Mesendoderm (in vitro differentiated cells): ENCODE results near the gene BCL11A.

Source experiments
- DNase-seq: peaks from one replicate; pipeline ENCODE4 v3.0.0; 2013
- H2AK5ac ChIP-seq: 2 replicates; pipeline ENCODE4 v1.6.1; 2013; ENCODE audit warnings: low read length, inconsistent platforms
- H2BK120ac ChIP-seq: 2 replicates; pipeline ENCODE4 v1.6.1; 2013; ENCODE audit warnings: low read depth, mild to moderate bottlenecking, low read length, moderate library complexity, mixed read lengths
- H2BK15ac ChIP-seq: replicated peaks from 2 replicates; pipeline ENCODE4 v1.6.1; 2013; ENCODE audit warnings: low read depth, mild to moderate bottlenecking, moderate library complexity
- H2BK5ac ChIP-seq: 2 replicates; pipeline ENCODE4 v1.6.1; 2013; ENCODE audit warnings: low read length, inconsistent platforms
- H3K18ac ChIP-seq: 2 replicates; pipeline ENCODE4 v1.6.1; 2013; ENCODE audit warnings: mild to moderate bottlenecking, low read length, mixed read lengths
- H3K23ac ChIP-seq: one replicate; pipeline ENCODE4 v1.6.1; 2013; ENCODE audit warnings: low read length
- H3K27ac ChIP-seq: 2 replicates; pipeline ENCODE4 v1.5.1; 2013; ENCODE audit warnings: low read depth, mild to moderate bottlenecking, inconsistent platforms, low read length, moderate library complexity
- H3K27me3 ChIP-seq: 2 replicates; pipeline ENCODE4 v1.6.1; 2013; ENCODE audit warnings: low read length, control low read depth, mild to moderate bottlenecking, inconsistent platforms; ENCODE audit not compliant: insufficient read depth, poor library complexity
- H3K36me3 ChIP-seq: 2 replicates; pipeline ENCODE4 v1.6.1; 2013; ENCODE audit warnings: low read length, inconsistent platforms; ENCODE audit not compliant: control insufficient read depth, insufficient read depth
- H3K4ac ChIP-seq: one replicate; pipeline ENCODE4 v1.6.1; 2013; ENCODE audit warnings: low read depth, mild to moderate bottlenecking, low read length, moderate library complexity
- H3K4me1 ChIP-seq: 2 replicates; pipeline ENCODE4 v1.6.1; 2013; ENCODE audit warnings: low read depth, low read length, inconsistent platforms; ENCODE audit not compliant: control insufficient read depth
- H3K4me2 ChIP-seq: 2 replicates; pipeline ENCODE4 v1.6.1; 2013; ENCODE audit warnings: low read length
- H3K4me3 ChIP-seq: 2 replicates; pipeline ENCODE4 v1.5.1; 2013; ENCODE audit warnings: mild to moderate bottlenecking, low read length
- H3K56ac ChIP-seq: one replicate; pipeline ENCODE4 v1.6.1; 2013; ENCODE audit warnings: low read length
- H3K79me1 ChIP-seq: 2 replicates; pipeline ENCODE4 v1.6.1; 2013; ENCODE audit warnings: low read length, inconsistent platforms
- H3K79me2 ChIP-seq: 2 replicates; pipeline ENCODE4 v1.6.1; 2013; ENCODE audit warnings: mild to moderate bottlenecking, low read length; ENCODE audit not compliant: control insufficient read depth, insufficient read depth
- H3K9ac ChIP-seq: 2 replicates; pipeline ENCODE4 v1.6.1; 2013; ENCODE audit warnings: low read length, inconsistent platforms
- H4K5ac ChIP-seq: one replicate; pipeline ENCODE4 v1.6.1; 2013; ENCODE audit warnings: low read length
- H4K8ac ChIP-seq: one replicate; pipeline ENCODE4 v1.6.1; 2013; ENCODE audit warnings: low read depth, mild to moderate bottlenecking, control low read depth, low read length, moderate library complexity
- whole genome bisulfite sequencing: extraction: QIAGEN DNeasy Blood & Tissue Kit; methylation state at CpG from one replicate; pipeline ENCODE4 v1.1.7; 2013; ENCODE audit warnings: low lambda C conversion rate, missing lambda C conversion rate; ENCODE audit not compliant: insufficient coverage; ENCODE audit errors: extremely low coverage; 5-methylcytosine and 5-hydroxymethylcytosine counted together

The BCL11A gene

GRCh38 chr2:60505880-60506260 is 47.6 kb downstream of the BCL11A start:
- Histone ChIP-seq H3K9ac (no peak overlapping the region), H3K56ac (no peak overlapping the region), H3K4me2 (no peak overlapping the region), H3K23ac (no peak overlapping the region), H3K4me3 (no peak overlapping the region), H3K4me1 (peaks cover 9% of the 10 kb centered on the region), H3K79me1 (peaks cover 42% of the 10 kb centered on the region), H3K79me2 (peaks cover 75% of the 10 kb centered on the region), H4K8ac (no peak overlapping the region), H2BK120ac (no peak overlapping the region), H3K4ac (no peak overlapping the region), H3K36me3 (no peaks in the 10 kb centered on the region), H2BK15ac (no peak overlapping the region), H4K5ac (no peak overlapping the region), H3K27ac (no peak overlapping the region), H2AK5ac (no peak overlapping the region), H2BK5ac (no peak overlapping the region), H3K18ac (no peak overlapping the region), H3K27me3 (no peaks in the 10 kb centered on the region)
- no CpG with 5 or more reads among the region's 4 CpGs for WGBS
- DNase-seq, result no peak

GRCh38 chr2:60505240-60505879 is 48.1 kb downstream of the BCL11A start:
- Histone ChIP-seq H3K9ac (no peak overlapping the region), H3K4me1 (peaks cover 9% of the 10 kb centered on the region), H3K27ac (no peak overlapping the region), H2BK120ac (no peak overlapping the region), H2BK5ac (no peak overlapping the region), H3K4me2 (no peak overlapping the region), H3K18ac (no peak overlapping the region), H3K36me3 (no peaks in the 10 kb centered on the region), H3K56ac (no peak overlapping the region), H4K8ac (no peak overlapping the region), H3K4ac (no peak overlapping the region), H3K23ac (peak overlapping the region; percentile 35), H3K79me1 (peaks cover 46% of the 10 kb centered on the region), H3K79me2 (peaks cover 76% of the 10 kb centered on the region), H3K27me3 (no peaks in the 10 kb centered on the region), H4K5ac (no peak overlapping the region), H2AK5ac (no peak overlapping the region), H2BK15ac (no peak overlapping the region), H3K4me3 (no peak overlapping the region)
- DNase-seq, result no peak
- no CpG with 5 or more reads among the region's 10 CpGs for WGBS

GRCh38 chr2:60504049-60504448 is 49.4 kb downstream of the BCL11A start:
- no peak overlapping the region for H3K27ac ChIP-seq
- no peak overlapping the region for H3K4me3 ChIP-seq
- no peaks in the 10 kb centered on the region for H3K27me3 ChIP-seq
- no peak overlapping the region for H3K56ac ChIP-seq
- no peak overlapping the region for H3K4me2 ChIP-seq
- no CpG with 5 or more reads among the region's 6 CpGs for WGBS
- H3K9ac ChIP-seq, result no peak overlapping the region
- H3K79me1 ChIP-seq, result peaks cover 42% of the 10 kb centered on the region
- H2BK5ac ChIP-seq, result no peak overlapping the region
- H3K4me1 ChIP-seq, result peaks cover 9% of the 10 kb centered on the region
- H4K5ac ChIP-seq, result no peak overlapping the region
- H3K18ac ChIP-seq, result no peak overlapping the region
- no peaks in the 10 kb centered on the region for H3K36me3 ChIP-seq
- H2BK15ac ChIP-seq, result no peak overlapping the region
- no peak overlapping the region for H3K23ac ChIP-seq
- H2BK120ac ChIP-seq, result no peak overlapping the region
- H3K79me2 ChIP-seq, result peaks cover 69% of the 10 kb centered on the region
- H2AK5ac ChIP-seq, result no peak overlapping the region
- H3K4ac ChIP-seq, result no peak overlapping the region
- DNase-seq, result no peak
- no peak overlapping the region for H4K8ac ChIP-seq

DNA sequence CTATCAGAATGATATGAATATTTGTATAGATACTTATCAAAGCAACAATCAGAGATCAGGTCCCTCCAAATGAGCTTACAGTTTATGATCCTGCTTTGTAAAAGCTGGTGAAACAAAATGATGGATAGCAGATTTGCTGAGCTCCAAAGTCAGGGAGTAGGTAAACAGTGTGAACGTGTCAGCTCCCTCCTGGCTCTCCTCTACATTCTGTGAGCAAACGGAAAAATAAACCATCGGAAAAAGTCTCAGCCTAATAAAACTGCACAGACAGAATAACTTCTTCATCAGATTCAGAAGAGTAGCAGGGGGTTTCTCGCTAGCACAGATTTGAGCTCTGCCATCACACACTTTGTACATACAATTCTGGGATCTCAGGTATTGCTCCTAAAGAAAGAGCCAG is 51.3 kb downstream of the BCL11A start:
- no peak overlapping the region for H2BK5ac ChIP-seq
- H3K4me3 ChIP-seq, result no peak overlapping the region
- H2BK120ac ChIP-seq, result no peak overlapping the region
- H3K27ac ChIP-seq, result no peak overlapping the region
- H2BK15ac ChIP-seq, result no peak overlapping the region
- no peaks in the 10 kb centered on the region for H3K27me3 ChIP-seq
- no peak for DNase-seq
- H3K18ac ChIP-seq, result no peak overlapping the region
- no peak overlapping the region for H3K9ac ChIP-seq
- peaks cover 4% of the 10 kb centered on the region for H3K4me1 ChIP-seq
- H3K4ac ChIP-seq, result no peak overlapping the region
- H4K5ac ChIP-seq, result no peak overlapping the region
- H4K8ac ChIP-seq, result no peak overlapping the region
- H3K79me1 ChIP-seq, result peaks cover 39% of the 10 kb centered on the region
- no peak overlapping the region for H3K4me2 ChIP-seq
- no CpG with 5 or more reads among the region's 4 CpGs for WGBS
- no peak overlapping the region for H3K23ac ChIP-seq
- no peak overlapping the region for H2AK5ac ChIP-seq
- peaks cover 60% of the 10 kb centered on the region for H3K79me2 ChIP-seq
- no peaks in the 10 kb centered on the region for H3K36me3 ChIP-seq
- no peak overlapping the region for H3K56ac ChIP-seq

DNA sequence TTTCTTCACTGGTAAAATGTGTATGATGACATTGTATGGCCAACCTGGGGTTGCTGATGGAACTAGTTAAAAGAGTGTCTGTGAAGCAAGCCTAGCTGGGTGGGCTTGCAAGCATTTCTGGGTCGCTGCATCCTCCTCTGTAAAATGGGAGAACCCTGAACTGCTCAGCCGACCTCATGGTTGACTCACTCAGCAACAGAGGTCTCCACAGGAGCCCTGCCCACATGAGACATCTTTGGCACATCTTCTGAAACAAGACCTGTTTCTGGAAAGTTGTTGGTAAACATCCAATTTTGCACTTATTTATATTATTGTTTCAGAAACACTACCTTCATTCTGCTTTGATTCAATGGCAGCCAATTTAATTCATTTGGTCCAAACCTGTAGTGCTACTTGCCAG is 52.6 kb downstream of the BCL11A start:
- Histone ChIP-seq H3K18ac (no peak overlapping the region), H2BK5ac (no peak overlapping the region), H3K4ac (no peak overlapping the region), H3K4me1 (peaks cover 4% of the 10 kb centered on the region), H3K79me2 (peaks cover 64% of the 10 kb centered on the region), H3K23ac (no peak overlapping the region), H3K36me3 (no peaks in the 10 kb centered on the region), H3K27me3 (no peaks in the 10 kb centered on the region), H3K56ac (no peak overlapping the region), H4K5ac (no peak overlapping the region), H3K9ac (no peak overlapping the region), H3K27ac (no peak overlapping the region), H3K4me2 (no peak overlapping the region), H4K8ac (no peak overlapping the region), H2AK5ac (no peak overlapping the region), H3K4me3 (no peak overlapping the region), H3K79me1 (peaks cover 40% of the 10 kb centered on the region), H2BK120ac (no peak overlapping the region), H2BK15ac (no peak overlapping the region)
- DNase-seq, result no peak
- WGBS, result no CpG with 5 or more reads among the region's 2 CpGs

GRCh38 chr2:60499651-60500265 is 53.7 kb downstream of the BCL11A start:
- H3K36me3 ChIP-seq, result no peaks in the 10 kb centered on the region
- no peak overlapping the region for H4K5ac ChIP-seq
- H3K27ac ChIP-seq, result no peak overlapping the region
- H2BK120ac ChIP-seq, result no peak overlapping the region
- no peak overlapping the region for H3K56ac ChIP-seq
- no peak for DNase-seq
- no peak overlapping the region for H2BK15ac ChIP-seq
- WGBS, result no CpG with 5 or more reads among the region's 8 CpGs
- no peak overlapping the region for H2AK5ac ChIP-seq
- H3K79me1 ChIP-seq, result peaks cover 37% of the 10 kb centered on the region
- no peak overlapping the region for H3K9ac ChIP-seq
- H3K23ac ChIP-seq, result no peak overlapping the region
- no peaks in the 10 kb centered on the region for H3K4me1 ChIP-seq
- no peak overlapping the region for H3K18ac ChIP-seq
- H4K8ac ChIP-seq, result no peak overlapping the region
- no peak overlapping the region for H3K4me2 ChIP-seq
- no peak overlapping the region for H3K4ac ChIP-seq
- H3K79me2 ChIP-seq, result peaks cover 60% of the 10 kb centered on the region
- H3K4me3 ChIP-seq, result no peak overlapping the region
- no peak overlapping the region for H2BK5ac ChIP-seq
- no peaks in the 10 kb centered on the region for H3K27me3 ChIP-seq
